Breast epithelium (tissue), 3 donors: ENCODE measurements around the gene VAV3.

Experiments used
- POLR2AphosphoS5 ChIP-seq, 3 donors: sonication (generic); formaldehyde crosslinking; IDR thresholded peaks; one replicate each; pipeline ENCODE4 v1.6.1; 2017; ENCODE audit warnings: antibody characterized with exemption in 3 of 3
- TF ChIP-seq, protein P1 (sequence below), 3 donors: fragments of 450-650 bp; IDR thresholded peaks; one replicate each; pipeline ENCODE4 v1.5.1; 2016 to 2017; ENCODE audit warnings: antibody characterized with exemption in 3 of 3, mild to moderate bottlenecking in 3 of 3, moderate library complexity in 3 of 3

DNA sequence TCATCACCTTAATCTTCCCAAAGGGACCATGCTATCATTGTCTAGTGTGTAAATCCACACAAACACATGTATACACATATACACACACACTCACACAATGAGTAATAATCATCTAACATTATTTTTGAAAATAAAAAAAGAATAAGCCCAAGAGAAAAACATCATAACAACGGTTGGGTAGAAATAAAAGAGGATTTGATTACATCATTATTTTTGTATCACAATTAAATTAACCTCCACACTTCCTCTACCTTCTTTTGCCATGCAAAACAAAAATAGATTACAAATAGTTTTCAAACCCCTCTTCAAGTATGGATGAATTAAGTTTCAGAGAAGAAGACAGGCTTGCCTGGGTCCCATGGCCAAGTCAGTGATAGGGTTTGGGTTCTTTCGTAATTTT, 238.1 kb downstream of the VAV3 start:
- TF ChIP-seq, protein P1, sequence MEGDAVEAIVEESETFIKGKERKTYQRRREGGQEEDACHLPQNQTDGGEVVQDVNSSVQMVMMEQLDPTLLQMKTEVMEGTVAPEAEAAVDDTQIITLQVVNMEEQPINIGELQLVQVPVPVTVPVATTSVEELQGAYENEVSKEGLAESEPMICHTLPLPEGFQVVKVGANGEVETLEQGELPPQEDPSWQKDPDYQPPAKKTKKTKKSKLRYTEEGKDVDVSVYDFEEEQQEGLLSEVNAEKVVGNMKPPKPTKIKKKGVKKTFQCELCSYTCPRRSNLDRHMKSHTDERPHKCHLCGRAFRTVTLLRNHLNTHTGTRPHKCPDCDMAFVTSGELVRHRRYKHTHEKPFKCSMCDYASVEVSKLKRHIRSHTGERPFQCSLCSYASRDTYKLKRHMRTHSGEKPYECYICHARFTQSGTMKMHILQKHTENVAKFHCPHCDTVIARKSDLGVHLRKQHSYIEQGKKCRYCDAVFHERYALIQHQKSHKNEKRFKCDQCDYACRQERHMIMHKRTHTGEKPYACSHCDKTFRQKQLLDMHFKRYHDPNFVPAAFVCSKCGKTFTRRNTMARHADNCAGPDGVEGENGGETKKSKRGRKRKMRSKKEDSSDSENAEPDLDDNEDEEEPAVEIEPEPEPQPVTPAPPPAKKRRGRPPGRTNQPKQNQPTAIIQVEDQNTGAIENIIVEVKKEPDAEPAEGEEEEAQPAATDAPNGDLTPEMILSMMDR (IDR thresholded peaks at IDR 0.05) = no peak
- TF ChIP-seq POLR2AphosphoS5 (IDR thresholded peaks at IDR 0.05) = no peak
